Heart right ventricle (tissue), 16 donors: ENCODE measurements around the gene FHIT. TPM values are rescaled to one million over a fixed set of nuclear protein-coding genes. Genes with fewer than 3 reads are reported as not detected.

Experiments used
- ATAC-seq, 8 donors: fragments of 200-7000 bp; cut with Tn5 transposase; one replicate each; pipeline ENCODE4 v1.9.1; 2020; ENCODE audit warnings: mild to moderate bottlenecking in 8 of 8, moderate library complexity in 8 of 8, moderate number of reproducible peaks in 1 of 8
- DNase-seq, 2 donors: peaks; one replicate each; pipeline ENCODE4 v3.0.0-alpha.2; 2020
- H3K27ac ChIP-seq, 10 donors: fragments of 200-600 bp; sonication (generic) in 2 of 10; one replicate each; pipeline versions ENCODE4 v1.5.0 to v1.8.0; 2020 to 2022; ENCODE audit warnings: mild to moderate bottlenecking in 3 of 10
- H3K27me3 ChIP-seq, 7 donors: fragments of 200-600 bp; one replicate each; pipeline ENCODE4 v1.8.0; 2021 to 2022; ENCODE audit warnings: mild to moderate bottlenecking in 2 of 7
- H3K36me3 ChIP-seq, 9 donors: fragments of 200-600 bp; sonication (generic) in 1 of 9; one replicate each; pipeline versions ENCODE4 v1.5.0 to v1.8.0; 2020 to 2022; ENCODE audit warnings: mild to moderate bottlenecking in 2 of 9
- H3K4me1 ChIP-seq, 9 donors: fragments of 200-600 bp; sonication (generic) in 1 of 9; one replicate each; pipeline versions ENCODE4 v1.5.0 to v1.8.0; 2020 to 2022; ENCODE audit warnings: mild to moderate bottlenecking in 4 of 9
- H3K4me3 ChIP-seq, 10 donors: fragments of 200-600 bp; sonication (generic) in 2 of 10; one replicate each; pipeline versions ENCODE4 v1.5.0 to v1.8.0; 2020 to 2022; ENCODE audit warnings: mild to moderate bottlenecking in 7 of 10, moderate library complexity in 2 of 10
- H3K9me3 ChIP-seq, 11 donors: fragments of 200-600 bp in 10 of 11; sonication (generic) in 2 of 11; one replicate each; pipeline versions ENCODE4 v1.5.0 to v1.8.0; 2013 to 2022; ENCODE audit warnings: mild to moderate bottlenecking in 2 of 11, control low read depth in 1 of 11, moderate library complexity in 1 of 11
- CTCF ChIP-seq, 9 donors: fragments of 200-600 bp; sonication (generic) in 2 of 9; IDR thresholded peaks; one replicate each; pipeline versions ENCODE4 v1.5.0 to v1.8.0; 2021 to 2022; ENCODE audit warnings: antibody characterized with exemption in 9 of 9, mild to moderate bottlenecking in 5 of 9, moderate library complexity in 1 of 9
- WGBS, 2 donors: extraction: QIAGEN DNeasy Blood & Tissue Kit; methylation state at CpG; one replicate each; pipeline ENCODE4 v1.1.7; 2013; ENCODE audit warnings: inconsistent platforms in 1 of 2; 5-methylcytosine and 5-hydroxymethylcytosine counted together
- intact Hi-C, 10 donors: fragments of 100-400 bp; cut with DNase I; formaldehyde crosslinking; loops; one replicate each; pipeline versions ENCODE4 v1.11.1 to v1.14.2; 2022
- polyA plus RNA-seq, 2 donors: library from polyadenylated mRNA; stranded (reverse); fragments of 200-250 nt; gene quantifications; one replicate each; pipeline ENCODE4 v1.2.3, GENCODE V29; 2013
- total RNA-seq, 10 donors: library from RNA; stranded (reverse); fragmentation: NEBNext Ultra II Directional in 3 of 10; extraction: Animal tissue kit (Norgen Biotek cat#: 25700) in 3 of 10; gene quantifications; one replicate each; pipeline versions ENCODE4 v1.2.1 to v1.2.4, GENCODE V29; 2021 to 2023
- donor health status: Arrhythmogenic right ventricular cardiomyopathy.
- donor health status: ischemic (EF 13 %, LVEDD 7.1; RV severe dilation, severe dysfunction).
- donor health status: healthy with polysubstance abuse.
- donor health status: DM: no; HTN: yes; CAD: no.
- donor health status: DM: no; HTN: no; CAD: no.
- donor health status: ischemic (EF 25% LVEDD 6.9; RV normal size, moderate dysfunction).
- donor health status: ischemic (EF 25% LVEDD 5.7; RV mildly dilated, moderate dysfunction).
- donor health status: healthy.
- donor health status: DM: yes; HTN: yes; CAD: no.
- donor health status: Ischemic cardiomyopathy.
- donor health status: ischemic (EF 35%, LVEDD 5.7; RV mildly dilated, moderate dysfunction).
- donor health status: nonischemic (EF 11% LVEDD 7.7; RV severe dilation, severe dysfunction).
- donor health status: DM: yes; HTN: yes; CAD: no.
- donor health status: PGD.
- donor health status: ischemic (EF 29% LVEDD 5.4; RV normal size, mild dysfunction).
- donor health status: nonischemic (EF 23%, LVEDD 6.1; RV moderate dilation, normal function).

The FHIT gene
- total and polyA plus RNA-seq, 12 donors = 4.7 to 25.5 (median 18.3) TPM

- TF ChIP-seq CTCF (IDR thresholded peaks at IDR 0.05) = no peak
- ATAC-seq = no peak
- Histone ChIP-seq H3K4me1 (no peaks in the 10 kb centered on the region), H3K27ac (no peak overlapping the region), H3K36me3 (no peaks in the 10 kb centered on the region), H3K9me3 (peaks cover 0 to 16% (median 0%) of the 10 kb centered on the region in 11 donors), H3K4me3 (no peak overlapping the region), H3K27me3 (no peaks in the 10 kb centered on the region)
- no peak for DNase-seq
- 76 to 80% methylated on average over 3 of the region's 3 CpGs for WGBS, 2 donors
- intact Hi-C loops = no loop called here
Measured at GRCh38 chr3:60536420-60536819, 714.8 kb downstream of the FHIT start.

- TF ChIP-seq CTCF (IDR thresholded peaks at IDR 0.05) = no peak
- H3K36me3 ChIP-seq = no peaks in the 10 kb centered on the region
- ATAC-seq (no peak), DNase-seq (no peak)
- no peaks in the 10 kb centered on the region for H3K27me3 ChIP-seq
- intact Hi-C loops = no loop called here
- H3K9me3 ChIP-seq = no peaks in the 10 kb centered on the region
- H3K27ac ChIP-seq = no peak overlapping the region
- 96% methylated on average over 5 of the region's 5 CpGs for WGBS, 2 donors
- no peak overlapping the region for H3K4me3 ChIP-seq
- H3K4me1 ChIP-seq = no peaks in the 10 kb centered on the region
Measured at GRCh38 chr3:60531759-60532158, 719.5 kb downstream of the FHIT start.

- DNase-seq = no peak
- Histone ChIP-seq H3K36me3 (no peaks in the 10 kb centered on the region), H3K27ac (no peak overlapping the region), H3K4me3 (no peak overlapping the region), H3K27me3 (no peaks in the 10 kb centered on the region), H3K9me3 (no peaks in the 10 kb centered on the region), H3K4me1 (no peaks in the 10 kb centered on the region)
- intact Hi-C loops = no loop called here
- ATAC-seq = no peak
- no peak for TF ChIP-seq CTCF (IDR thresholded peaks at IDR 0.05)
- 59 to 79% methylated on average over 1 of the region's 1 CpG for WGBS, 2 donors
Measured at GRCh38 chr3:60528651-60529050, 722.6 kb downstream of the FHIT start.

GRCh38 chr3:60523536-60523935 is 727.7 kb downstream of the FHIT start:
- ATAC-seq (no peak), DNase-seq (no peak)
- Histone ChIP-seq H3K27ac (no peak overlapping the region), H3K9me3 (peaks cover 0 to 4% (median 0%) of the 10 kb centered on the region in 11 donors), H3K4me3 (no peak overlapping the region), H3K4me1 (no peaks in the 10 kb centered on the region), H3K27me3 (no peaks in the 10 kb centered on the region), H3K36me3 (no peaks in the 10 kb centered on the region)
- intact Hi-C loops = no loop called here
- no peak for TF ChIP-seq CTCF (IDR thresholded peaks at IDR 0.05)
- WGBS, 2 donors = 55 to 70% methylated on average over 2 of the region's 2 CpGs
